MM.1S (cell line): ENCODE data around the gene EID3.

Source experiments
- DNase-seq: peaks from one replicate; pipeline ENCODE4 v3.0.0-alpha.2; 2015
- H2AFZ ChIP-seq: fragments of 300-600 bp; sonication (generic); 2 replicates; pipeline ENCODE4 v1.6.0; 2016; ENCODE audit warnings: antibody characterized with exemption, low read length
- H3F3A ChIP-seq: fragments of 300-600 bp; sonication (generic); 2 replicates; pipeline ENCODE4 v1.6.1; 2016; ENCODE audit warnings: mild to moderate bottlenecking, antibody characterized with exemption, low read length, moderate library complexity, mixed read lengths; ENCODE audit not compliant: insufficient read depth
- H3K27ac ChIP-seq: fragments of 300-600 bp; sonication (generic); 2 replicates; pipeline ENCODE4 v1.5.1; 2016; ENCODE audit warnings: mild to moderate bottlenecking, low read length
- H3K27me3 ChIP-seq: fragments of 300-600 bp; sonication (generic); replicated peaks from 2 replicates; pipeline ENCODE4 v1.6.0; 2016; ENCODE audit warnings: low read length; ENCODE audit not compliant: insufficient read depth
- H3K36me3 ChIP-seq: fragments of 300-600 bp; sonication (generic); replicated peaks from 2 replicates; pipeline ENCODE4 v1.6.1; 2016; ENCODE audit warnings: mild to moderate bottlenecking, low read length, mixed read lengths; ENCODE audit not compliant: insufficient read depth
- H3K4me1 ChIP-seq: fragments of 300-600 bp; sonication (generic); 2 replicates; pipeline ENCODE4 v1.6.1; 2016; ENCODE audit warnings: low read length, mixed read lengths
- H3K4me2 ChIP-seq: fragments of 300-600 bp; sonication (generic); 2 replicates; pipeline ENCODE4 v1.6.0; 2016; ENCODE audit warnings: low read depth, low read length
- H3K4me3 ChIP-seq: fragments of 300-600 bp; sonication (generic); 2 replicates; pipeline ENCODE4 v1.5.1; 2016; ENCODE audit warnings: low read length, mixed read lengths
- H3K79me2 ChIP-seq: fragments of 300-600 bp; sonication (generic); 2 replicates; pipeline ENCODE4 v1.6.1; 2016; ENCODE audit warnings: mixed run types, low read length, mixed read lengths
- H3K9ac ChIP-seq: fragments of 300-600 bp; sonication (generic); 2 replicates; pipeline ENCODE4 v1.6.1; 2016; ENCODE audit warnings: low read length, mixed read lengths
- H3K9me2 ChIP-seq: fragments of 300-600 bp; sonication (generic); replicated peaks from 2 replicates; pipeline ENCODE4 v1.6.1; 2016; ENCODE audit warnings: mild to moderate bottlenecking, low read length, mixed read lengths; ENCODE audit not compliant: insufficient read depth
- H3K9me3 ChIP-seq: fragments of 300-600 bp; sonication (generic); replicated peaks from 2 replicates; pipeline ENCODE4 v1.6.1; 2016; ENCODE audit warnings: mild to moderate bottlenecking, low read length, mixed read lengths; ENCODE audit not compliant: insufficient read depth
- H4K20me1 ChIP-seq: fragments of 300-600 bp; sonication (generic); 2 replicates; pipeline ENCODE4 v1.6.1; 2016; ENCODE audit warnings: mild to moderate bottlenecking, low read length, moderate library complexity, mixed read lengths; ENCODE audit not compliant: insufficient read depth
- CTCF ChIP-seq: fragments of 300-600 bp; sonication (generic); IDR thresholded peaks from 2 replicates; pipeline ENCODE4 v1.5.1; 2016; ENCODE audit warnings: antibody characterized with exemption, low read length, mixed read lengths
- EZH2 ChIP-seq: fragments of 300-600 bp; sonication (generic); optimal IDR thresholded peaks from 2 replicates; pipeline ENCODE3; 2017; ENCODE audit warnings: low read depth, mild to moderate bottlenecking, antibody characterized with exemption, low read length, mixed read lengths
- EZH2phosphoT487 ChIP-seq: fragments of 300-600 bp; sonication (generic); IDR thresholded peaks from 2 replicates; pipeline ENCODE4 v1.6.1; 2018; ENCODE audit warnings: antibody characterized with exemption, low read length

EID3 gene

GRCh38 chr12:104340925-104341611 lies 37.5 kb downstream of the EID3 start:
- H3K36me3 ChIP-seq: peaks cover 24% of the 10 kb centered on the region; the same call in 1 of the 2 replicates
- no peak overlapping the region for H3K9ac ChIP-seq
- no peak for TF ChIP-seq EZH2
- TF ChIP-seq CTCF: no peak
- no peak for TF ChIP-seq EZH2phosphoT487
- no peak overlapping the region for H2AFZ ChIP-seq
- H3K4me3 ChIP-seq: no peak overlapping the region
- H3K27me3 ChIP-seq: no peaks in the 10 kb centered on the region
- H3K4me1 ChIP-seq: no peaks in the 10 kb centered on the region
- H3K4me2 ChIP-seq: no peak overlapping the region
- 0 out of 2 replicates have a peak, but pooled peaks cover 3% of the 10 kb centered on the region for H4K20me1 ChIP-seq
- H3K27ac ChIP-seq: no peak overlapping the region
- H3K9me3 ChIP-seq: no peaks in the 10 kb centered on the region
- peaks cover 28% of the 10 kb centered on the region for H3K79me2 ChIP-seq
- DNase-seq: no peak
- H3F3A ChIP-seq: no peaks in the 10 kb centered on the region
- no peaks in the 10 kb centered on the region for H3K9me2 ChIP-seq

DNA sequence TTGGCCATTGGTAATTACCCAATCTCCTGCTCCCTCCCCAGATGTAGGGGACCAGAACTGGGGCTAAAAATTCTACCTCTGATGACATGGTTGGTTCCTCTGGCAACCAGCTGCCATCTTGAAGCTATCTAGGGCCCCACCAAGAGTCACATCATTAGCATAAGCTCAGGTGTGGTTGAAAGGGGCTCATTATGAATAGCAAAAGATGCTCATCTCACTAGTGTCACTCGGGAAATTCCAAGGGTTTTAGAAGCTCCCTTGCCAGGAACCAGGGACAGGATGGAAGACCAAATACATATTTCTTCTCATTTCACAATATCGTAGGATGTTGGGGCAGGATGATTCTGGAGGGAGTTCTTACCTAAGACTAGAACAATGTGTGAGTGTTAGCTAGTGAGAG lies 38.6 kb downstream of the EID3 start:
- H4K20me1 ChIP-seq: 0 out of 2 replicates have a peak, but pooled peaks cover under 1% of the 10 kb centered on the region
- no peaks in the 10 kb centered on the region for H3K9me3 ChIP-seq
- H3K27ac ChIP-seq: no peak overlapping the region
- no peak overlapping the region for H3K4me2 ChIP-seq
- H3K79me2 ChIP-seq: peaks cover 28% of the 10 kb centered on the region
- no peak overlapping the region for H3K9ac ChIP-seq
- peaks cover 24% of the 10 kb centered on the region; the same call in 1 of the 2 replicates for H3K36me3 ChIP-seq
- no peaks in the 10 kb centered on the region for H3K4me1 ChIP-seq
- H3K9me2 ChIP-seq: no peaks in the 10 kb centered on the region
- H3K27me3 ChIP-seq: no peaks in the 10 kb centered on the region
- TF ChIP-seq CTCF (no peak), EZH2phosphoT487 (no peak), EZH2 (no peak)
- H3F3A ChIP-seq: no peaks in the 10 kb centered on the region
- DNase-seq: no peak
- H2AFZ ChIP-seq: no peak overlapping the region
- no peak overlapping the region for H3K4me3 ChIP-seq

DNA sequence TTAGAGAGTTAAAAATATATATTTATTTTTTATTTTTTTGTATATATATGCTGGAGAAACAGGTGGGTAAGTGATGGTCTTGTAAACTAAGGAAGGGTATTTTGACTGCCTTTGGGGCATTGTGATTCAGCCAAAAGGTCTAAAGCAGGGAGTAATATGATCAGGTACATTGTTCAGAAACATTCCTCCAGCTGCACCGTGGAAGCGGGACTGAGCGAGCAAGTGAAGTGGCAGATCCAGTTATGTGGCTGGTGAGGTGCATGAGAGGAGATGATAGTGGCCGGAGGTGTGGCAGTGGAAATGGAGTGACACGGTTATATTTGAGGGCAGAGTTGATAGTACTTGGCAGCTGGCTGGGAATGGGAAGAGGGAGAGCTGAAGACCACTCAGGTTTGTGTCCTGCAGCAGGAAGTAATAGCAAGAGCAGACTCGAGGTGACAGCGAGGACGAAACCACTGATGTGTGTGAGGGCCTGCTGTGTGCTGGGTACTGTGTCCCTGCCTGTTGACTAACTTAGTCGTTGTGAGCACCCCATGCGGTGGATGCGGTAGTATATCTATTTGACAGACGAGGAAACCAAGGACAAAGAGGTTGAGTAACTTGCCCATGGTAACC lies 39.2 kb downstream of the EID3 start:
- no peak for DNase-seq
- no peak overlapping the region for H2AFZ ChIP-seq
- H3K27ac ChIP-seq: no peak overlapping the region
- H3K9ac ChIP-seq: no peak overlapping the region
- H3K9me2 ChIP-seq: no peaks in the 10 kb centered on the region
- TF ChIP-seq EZH2phosphoT487 (no peak), CTCF (no peak), EZH2 (no peak)
- H4K20me1 ChIP-seq: no peaks in the 10 kb centered on the region
- H3K4me3 ChIP-seq: no peak overlapping the region
- H3K27me3 ChIP-seq: no peaks in the 10 kb centered on the region
- peaks cover 24% of the 10 kb centered on the region; the same call in 1 of the 2 replicates for H3K36me3 ChIP-seq
- H3K79me2 ChIP-seq: peaks cover 28% of the 10 kb centered on the region
- H3K9me3 ChIP-seq: no peaks in the 10 kb centered on the region
- H3K4me1 ChIP-seq: no peaks in the 10 kb centered on the region
- no peaks in the 10 kb centered on the region for H3F3A ChIP-seq
- H3K4me2 ChIP-seq: no peak overlapping the region
